Body of pancreas (tissue), 4 donors: ENCODE results near the gene PSEN2.

Source experiments
- POLR2A ChIP-seq, 3 donors: fragments of 450-650 bp; IDR thresholded peaks; one replicate each; pipeline ENCODE4 v1.6.1; 2016; ENCODE audit warnings: antibody characterized with exemption in 3 of 3, mild to moderate bottlenecking in 2 of 3
- TF ChIP-seq, protein P1 (sequence below), 7 experiments: fragments of 450-650 bp in 4 of 7; fragments of 200-600 bp in 3 of 7; sonication (generic) in 3 of 7; IDR thresholded peaks; one replicate each; pipeline ENCODE4 v1.5.1; 2016 to 2019; ENCODE audit warnings: antibody characterized with exemption in 7 of 7

DNA sequence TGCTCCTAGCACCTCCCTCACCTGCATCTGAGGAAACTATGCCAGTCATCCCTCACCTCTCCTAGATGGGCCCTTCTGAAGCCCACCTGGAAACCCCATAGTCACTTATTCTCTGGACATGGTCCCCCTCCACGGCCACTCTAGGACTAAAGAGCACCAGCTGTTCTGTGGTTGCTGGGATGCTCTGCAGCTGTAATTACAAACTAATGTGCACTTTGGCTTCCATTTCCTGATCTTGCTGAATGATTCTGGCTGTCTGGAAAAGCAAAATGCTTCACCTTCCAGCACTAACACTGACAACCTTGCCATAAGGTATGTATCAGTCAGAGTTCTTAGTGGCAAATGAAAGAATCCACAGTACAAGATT lies 48.7 kb upstream of the PSEN2 start:
- TF ChIP-seq, protein P1, sequence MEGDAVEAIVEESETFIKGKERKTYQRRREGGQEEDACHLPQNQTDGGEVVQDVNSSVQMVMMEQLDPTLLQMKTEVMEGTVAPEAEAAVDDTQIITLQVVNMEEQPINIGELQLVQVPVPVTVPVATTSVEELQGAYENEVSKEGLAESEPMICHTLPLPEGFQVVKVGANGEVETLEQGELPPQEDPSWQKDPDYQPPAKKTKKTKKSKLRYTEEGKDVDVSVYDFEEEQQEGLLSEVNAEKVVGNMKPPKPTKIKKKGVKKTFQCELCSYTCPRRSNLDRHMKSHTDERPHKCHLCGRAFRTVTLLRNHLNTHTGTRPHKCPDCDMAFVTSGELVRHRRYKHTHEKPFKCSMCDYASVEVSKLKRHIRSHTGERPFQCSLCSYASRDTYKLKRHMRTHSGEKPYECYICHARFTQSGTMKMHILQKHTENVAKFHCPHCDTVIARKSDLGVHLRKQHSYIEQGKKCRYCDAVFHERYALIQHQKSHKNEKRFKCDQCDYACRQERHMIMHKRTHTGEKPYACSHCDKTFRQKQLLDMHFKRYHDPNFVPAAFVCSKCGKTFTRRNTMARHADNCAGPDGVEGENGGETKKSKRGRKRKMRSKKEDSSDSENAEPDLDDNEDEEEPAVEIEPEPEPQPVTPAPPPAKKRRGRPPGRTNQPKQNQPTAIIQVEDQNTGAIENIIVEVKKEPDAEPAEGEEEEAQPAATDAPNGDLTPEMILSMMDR (IDR thresholded peaks at IDR 0.05), result no peak
- TF ChIP-seq POLR2A (IDR thresholded peaks at IDR 0.05), result no peak
